Endometrial microvascular endothelial cells (primary cell): Measurements from ENCODE around the gene HYAL2. TPM values are rescaled to one million over a fixed set of nuclear protein-coding genes. Genes with fewer than 3 reads are reported as not detected.

ENCODE experiments used
- total RNA-seq: library from RNA; depleted of rRNA; stranded (reverse); fragments of >200 nt; gene quantifications from one replicate; pipeline ENCODE4 v1.2.3, GENCODE V29; 2015; ENCODE audit errors: inconsistent ontology term

The HYAL2 gene
- total RNA-seq, 1 donor from 2014 or later: 432 TPM

Other genes starting within 250 kb of the HYAL2 start
- gene RBM5, start 233.8 kb downstream of the HYAL2 start, total RNA-seq: 89.3 TPM
- gene SEMA3F, start 167.4 kb downstream of the HYAL2 start, total RNA-seq: 263 TPM
- not detected for gene GNAT1, start 131.1 kb downstream of the HYAL2 start, total RNA-seq
- gene SLC38A3, start 117.5 kb downstream of the HYAL2 start, total RNA-seq: not detected
- gene GNAI2, start 86.5 kb downstream of the HYAL2 start, total RNA-seq: 611 TPM
- 0.19 TPM for gene SEMA3B, start 53.6 kb downstream of the HYAL2 start, total RNA-seq
- gene LSMEM2, start 43.7 kb downstream of the HYAL2 start, total RNA-seq: not detected
- 188 TPM for gene IFRD2, start 30.3 kb downstream of the HYAL2 start, total RNA-seq
- gene HYAL3, start 23.3 kb downstream of the HYAL2 start, total RNA-seq: 7.3 TPM
- 11.2 TPM for gene NAA80, start 23.3 kb downstream of the HYAL2 start, total RNA-seq
- 10.3 TPM for gene HYAL1, start 19.2 kb downstream of the HYAL2 start, total RNA-seq
- 40.9 TPM for gene TUSC2, start 5.5 kb upstream of the HYAL2 start, total RNA-seq
- 24.7 TPM for gene RASSF1, start 18.1 kb upstream of the HYAL2 start, total RNA-seq
- not detected for gene ZMYND10, start 23.0 kb upstream of the HYAL2 start, total RNA-seq
- gene NPRL2, start 28.0 kb upstream of the HYAL2 start, total RNA-seq: 13.6 TPM
- gene CYB561D2, start 28.1 kb upstream of the HYAL2 start, total RNA-seq: 40.8 TPM
- gene TMEM115, start 36.8 kb upstream of the HYAL2 start, total RNA-seq: 83.0 TPM
- gene CACNA2D2, start 180.9 kb upstream of the HYAL2 start, total RNA-seq: not detected
- 0.56 TPM for gene C3orf18, start 245.0 kb upstream of the HYAL2 start, total RNA-seq
- gene HEMK1, start 246.8 kb upstream of the HYAL2 start, total RNA-seq: 14.7 TPM